Neutrophil (primary cell): Measurements from ENCODE around the gene NTSR1.

Experiments used
- H3K27ac ChIP-seq: fragments of 200-600 bp; sonication (generic); 2 replicates; pipeline ENCODE4 v1.5.1; 2016; ENCODE audit warnings: mild to moderate bottlenecking, moderate library complexity
- H3K27me3 ChIP-seq: fragments of 200-600 bp; sonication (generic); 2 replicates; pipeline ENCODE4 v1.6.0; 2016; ENCODE audit warnings: mild to moderate bottlenecking
- H3K36me3 ChIP-seq: fragments of 200-600 bp; sonication (generic); 2 replicates; pipeline ENCODE4 v1.5.1; 2017
- H3K4me1 ChIP-seq, 2 experiments: fragments of 200-600 bp in 1 of 2; sonication (generic) in 1 of 2; 1 replicate in 1 of 2; 2 replicates in 1 of 2; pipeline versions ENCODE4 v1.5.1 to v1.6.1; 2013 to 2016; ENCODE audit warnings: low read depth in 1 of 2, low read length in 1 of 2, mild to moderate bottlenecking in 1 of 2, moderate library complexity in 1 of 2; ENCODE audit not compliant: control insufficient read depth in 1 of 2, insufficient read depth in 1 of 2
- H3K4me3 ChIP-seq, 2 experiments: fragments of 200-600 bp in 1 of 2; sonication (generic) in 1 of 2; 1 replicate in 1 of 2; 2 replicates in 1 of 2; pipeline ENCODE4 v1.5.1; 2013 to 2016; ENCODE audit warnings: low read depth in 1 of 2, low read length in 1 of 2, mild to moderate bottlenecking in 1 of 2, moderate library complexity in 1 of 2
- H3K9me3 ChIP-seq: fragments of 200-600 bp; sonication (generic); 2 replicates; pipeline ENCODE4 v1.5.1; 2016
- CTCF ChIP-seq: fragments of 200-600 bp; sonication (generic); IDR thresholded peaks from 2 replicates; pipeline ENCODE4 v1.5.1; 2016; ENCODE audit warnings: antibody characterized with exemption

The NTSR1 gene

GRCh38 chr20:62773845-62774714 is 65.4 kb downstream of the NTSR1 start:
- H3K9me3 ChIP-seq: no peaks in the 10 kb centered on the region
- no peak for TF ChIP-seq CTCF
- peak overlapping the region; percentile 83 for H3K27ac ChIP-seq
- no peaks in the 10 kb centered on the region for H3K27me3 ChIP-seq
- peaks cover 41 to 51% of the 10 kb centered on the region in 2 experiments for H3K4me1 ChIP-seq
- no peaks in the 10 kb centered on the region for H3K36me3 ChIP-seq
- H3K4me3 ChIP-seq: no peak overlapping the region

GRCh38 chr20:62774762-62775161 is 66.1 kb downstream of the NTSR1 start:
- no peak overlapping the region for H3K4me3 ChIP-seq
- no peaks in the 10 kb centered on the region for H3K27me3 ChIP-seq
- peaks cover 41 to 51% of the 10 kb centered on the region in 2 experiments for H3K4me1 ChIP-seq
- no peak for TF ChIP-seq CTCF
- H3K27ac ChIP-seq: peak overlapping the region; percentile 83
- H3K9me3 ChIP-seq: no peaks in the 10 kb centered on the region
- no peaks in the 10 kb centered on the region for H3K36me3 ChIP-seq

- no peaks in the 10 kb centered on the region for H3K9me3 ChIP-seq
- no peak for TF ChIP-seq CTCF
- H3K4me1 ChIP-seq: peaks cover 41 to 51% of the 10 kb centered on the region in 2 experiments
- peak overlapping the region; percentile 83 for H3K27ac ChIP-seq
- H3K27me3 ChIP-seq: no peaks in the 10 kb centered on the region
- H3K36me3 ChIP-seq: no peaks in the 10 kb centered on the region
- no peak overlapping the region for H3K4me3 ChIP-seq
Measured at GRCh38 chr20:62775206-62775605, 66.6 kb downstream of the NTSR1 start.

GRCh38 chr20:62776035-62776691 is 67.5 kb downstream of the NTSR1 start:
- Histone ChIP-seq H3K9me3 (no peaks in the 10 kb centered on the region), H3K36me3 (no peaks in the 10 kb centered on the region), H3K4me3 (peak overlapping the region; percentile 37 to 49), H3K4me1 (peaks cover 41 to 51% of the 10 kb centered on the region in 2 experiments), H3K27me3 (no peaks in the 10 kb centered on the region), H3K27ac (peak overlapping the region; percentile 83)
- TF ChIP-seq CTCF: no peak

GRCh38 chr20:62776692-62777527 is 68.3 kb downstream of the NTSR1 start:
- H3K27ac ChIP-seq: peak overlapping the region; percentile 83
- no peaks in the 10 kb centered on the region for H3K9me3 ChIP-seq
- peak overlapping the region; percentile 37 to 49 for H3K4me3 ChIP-seq
- H3K4me1 ChIP-seq: peaks cover 41 to 51% of the 10 kb centered on the region in 2 experiments
- H3K36me3 ChIP-seq: no peaks in the 10 kb centered on the region
- no peaks in the 10 kb centered on the region for H3K27me3 ChIP-seq
- TF ChIP-seq CTCF: no peak
